DMS114 treated with DMSO at 0.1 percent for 48 hours (cell line): ENCODE measurements around the gene PDE3A.

ENCODE experiments used
- DNase-seq: peaks from one replicate; lab custom pipeline; 2025; ENCODE audit not compliant: unreplicated experiment; lab: John Stamatoyannopoulos, UW

PDE3A gene

DNA sequence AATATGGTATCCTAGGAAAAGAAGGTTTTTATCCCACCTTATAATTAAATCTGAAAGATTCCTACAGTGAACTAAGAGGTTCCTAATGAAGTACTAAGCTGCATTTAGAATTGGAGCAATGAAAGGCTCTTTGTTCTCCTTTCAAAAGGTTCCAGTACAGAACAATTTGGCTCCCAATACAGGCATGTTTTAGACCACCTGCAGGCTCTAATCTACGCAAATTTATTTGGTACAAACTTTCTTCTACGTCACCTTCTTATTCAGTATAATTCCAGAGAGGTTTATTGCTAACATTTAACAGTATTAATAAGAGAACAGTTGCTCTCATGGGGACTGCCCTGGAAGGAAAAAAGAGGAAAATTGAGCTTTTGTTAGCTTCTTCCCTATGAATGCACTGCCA, 289.2 kb downstream of the PDE3A start:
- DNase-seq = no peak

DNA sequence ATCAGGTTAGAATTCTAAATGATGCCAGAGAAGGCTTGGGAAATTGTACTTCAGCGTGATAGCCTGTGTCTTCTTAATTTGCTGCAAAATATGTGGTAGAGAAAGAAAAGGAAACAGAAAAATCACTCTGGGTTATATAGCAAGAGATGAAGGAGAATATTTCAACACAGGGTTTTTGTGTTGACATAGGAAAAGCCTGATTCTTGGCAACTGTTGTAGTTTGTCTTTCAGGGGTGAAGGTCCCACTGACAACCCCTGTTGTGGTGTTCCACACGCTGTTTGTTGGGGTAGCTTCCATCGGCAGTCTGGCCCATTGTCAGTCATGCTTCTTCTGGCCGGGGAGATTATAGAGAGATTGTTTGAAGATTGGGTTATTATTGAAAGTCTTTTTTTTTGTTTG, 313.0 kb downstream of the PDE3A start:
- no peak for DNase-seq

DNA sequence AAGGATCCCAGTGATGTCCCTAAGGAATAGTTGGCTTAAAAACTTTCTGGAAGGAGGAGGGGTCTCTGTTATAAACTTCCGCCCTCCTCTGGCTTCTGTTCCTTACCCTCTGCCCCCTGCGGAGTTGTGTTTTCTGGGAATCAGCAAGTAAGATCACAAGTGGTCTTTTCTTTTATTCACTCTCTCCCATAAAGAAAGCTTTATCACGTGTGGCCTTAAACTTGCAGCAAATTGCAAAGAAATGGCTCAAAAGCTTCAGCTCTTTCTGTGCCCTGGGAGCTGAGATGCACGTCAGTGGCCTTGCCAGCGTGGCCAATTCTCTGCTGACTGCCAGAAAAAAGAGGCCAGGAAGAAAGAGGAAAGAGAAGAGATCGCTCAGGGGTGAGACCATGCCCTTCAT, 326.9 kb downstream of the PDE3A start, which contains the start of gene SLCO1C1:
Gene SLCO1C1 (plus strand): TSS at position 101 of the 400 bp plus-strand sequence. CDS start 4,245 bp downstream, outside the sequence.
- DNase-seq = no peak

DNA sequence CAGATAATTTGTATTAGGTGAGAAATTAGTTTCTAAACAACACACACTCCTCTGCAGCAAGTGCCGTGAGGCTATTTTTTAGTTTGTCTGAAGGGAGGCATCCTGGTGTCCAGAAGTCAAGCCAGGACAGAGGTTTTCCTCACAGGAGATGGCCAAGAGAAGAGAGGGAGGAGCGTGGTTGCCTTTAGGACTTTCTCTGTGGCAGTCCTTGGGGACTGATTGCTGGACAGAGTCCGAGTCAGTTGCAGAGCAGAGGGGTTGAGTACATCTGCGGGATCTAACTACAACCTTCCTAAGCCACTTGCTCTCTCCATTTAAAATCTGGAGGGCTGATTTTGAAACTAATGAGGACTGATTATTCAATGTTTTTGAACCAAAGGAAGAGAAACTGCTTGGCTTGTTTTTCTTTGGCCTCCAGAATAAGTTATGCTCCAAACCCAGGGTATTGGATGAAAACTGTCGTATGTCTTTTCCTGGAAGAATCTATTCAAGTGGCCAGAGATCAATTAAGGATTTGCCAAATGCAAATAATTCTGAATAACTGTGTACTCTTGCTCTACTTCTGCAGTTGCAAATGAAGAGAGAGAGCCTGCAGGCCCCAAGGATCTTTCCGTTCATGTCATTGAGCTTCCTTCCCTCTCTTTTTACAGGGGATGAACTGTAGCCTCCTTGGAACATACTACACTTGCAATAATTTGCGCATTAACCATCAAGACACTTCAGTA, 328.0 kb downstream of the PDE3A start:
- DNase-seq = no peak

DNA sequence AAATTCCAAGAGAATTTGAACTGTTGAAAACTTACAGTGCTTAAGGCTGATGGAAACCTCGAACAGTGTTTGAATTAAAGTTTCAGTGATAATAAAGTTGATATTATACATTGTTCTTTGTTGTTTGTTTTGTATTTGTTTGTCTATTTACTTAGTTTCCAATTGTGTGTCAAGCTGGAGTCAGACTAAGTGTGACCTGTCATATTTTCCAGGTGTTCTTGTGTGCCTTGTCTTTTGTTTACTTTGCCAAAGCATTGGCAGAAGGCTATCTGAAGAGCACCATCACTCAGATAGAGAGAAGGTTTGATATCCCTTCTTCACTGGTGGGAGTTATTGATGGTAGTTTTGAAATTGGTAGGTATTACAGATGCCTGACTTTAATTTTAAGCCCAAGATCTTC, 332.8 kb downstream of the PDE3A start:
- DNase-seq = no peak

DNA sequence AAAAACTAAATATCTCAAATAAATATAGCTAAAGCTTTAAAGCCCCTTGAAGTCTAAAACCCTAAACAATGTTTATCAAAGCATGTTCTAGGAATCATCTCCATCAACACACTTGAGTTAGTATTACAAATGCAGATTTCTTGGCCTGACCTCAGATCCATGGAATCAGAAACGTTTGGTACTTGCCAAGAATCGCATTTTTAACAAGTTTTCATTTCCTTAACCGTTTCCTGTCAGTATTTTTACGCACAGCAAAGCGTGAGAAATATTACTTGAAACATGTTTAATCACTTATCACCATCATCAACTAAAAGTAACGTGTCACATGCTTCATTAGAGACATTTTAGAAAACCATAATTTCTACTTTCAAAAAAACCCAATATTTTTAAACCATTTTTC, 336.5 kb downstream of the PDE3A start:
- no peak for DNase-seq

DNA sequence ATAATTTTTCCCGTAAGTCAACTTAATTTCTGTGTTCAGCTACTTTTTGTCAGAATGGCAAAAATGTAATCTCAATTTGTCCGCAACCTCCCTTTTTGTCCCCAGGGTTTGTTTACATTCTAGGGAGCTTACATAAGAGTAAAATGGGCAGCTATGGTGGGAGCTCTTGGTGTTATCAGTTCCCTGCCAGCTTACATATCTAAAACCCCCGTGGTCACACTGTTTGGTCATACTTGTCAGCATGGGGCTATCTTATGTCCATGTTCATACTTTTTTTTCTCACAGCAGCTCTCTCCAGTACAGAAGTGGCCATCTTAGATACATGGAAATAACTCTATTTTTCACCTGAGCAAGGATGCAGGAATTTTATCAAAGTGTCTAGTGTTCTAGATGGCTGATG, 343.5 kb downstream of the PDE3A start:
- DNase-seq = no peak

DNA sequence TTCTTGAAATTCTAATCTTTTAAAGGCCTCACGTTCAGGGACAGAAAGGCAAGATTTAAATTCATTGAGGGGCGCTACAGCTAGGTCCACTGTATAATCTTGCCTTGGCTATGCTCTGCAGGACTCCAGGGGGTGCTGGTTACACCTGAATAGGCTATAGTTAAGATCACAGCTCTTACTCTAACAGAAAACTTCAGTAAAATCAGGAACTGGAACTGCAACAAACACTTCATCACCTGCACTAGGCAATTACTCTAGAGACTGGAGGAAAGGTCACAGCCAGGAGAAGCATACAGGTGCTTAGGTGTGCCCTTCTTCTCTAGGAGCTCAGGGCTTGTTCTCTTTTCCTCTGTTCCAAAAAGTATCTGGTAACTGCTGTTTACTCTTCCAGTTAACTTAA, 347.7 kb downstream of the PDE3A start:
- DNase-seq = no peak

DNA sequence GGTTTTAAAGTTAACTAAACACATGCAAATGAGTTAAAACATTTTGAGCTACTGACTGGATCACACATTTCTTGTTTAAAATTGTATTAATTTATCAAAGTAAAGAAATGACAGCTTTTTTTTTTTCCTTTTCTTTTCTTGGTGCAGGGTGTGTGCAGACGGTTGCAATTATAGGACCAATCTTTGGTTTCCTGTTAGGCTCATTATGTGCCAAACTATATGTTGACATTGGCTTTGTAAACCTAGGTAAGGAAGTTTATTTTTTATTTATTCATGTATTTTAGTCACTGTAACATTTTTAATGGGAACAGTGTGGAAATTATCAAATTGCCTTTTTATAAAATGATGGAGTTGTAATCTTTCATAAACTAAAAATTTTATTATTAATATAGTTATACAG, 348.6 kb downstream of the PDE3A start:
- DNase-seq = no peak

DNA sequence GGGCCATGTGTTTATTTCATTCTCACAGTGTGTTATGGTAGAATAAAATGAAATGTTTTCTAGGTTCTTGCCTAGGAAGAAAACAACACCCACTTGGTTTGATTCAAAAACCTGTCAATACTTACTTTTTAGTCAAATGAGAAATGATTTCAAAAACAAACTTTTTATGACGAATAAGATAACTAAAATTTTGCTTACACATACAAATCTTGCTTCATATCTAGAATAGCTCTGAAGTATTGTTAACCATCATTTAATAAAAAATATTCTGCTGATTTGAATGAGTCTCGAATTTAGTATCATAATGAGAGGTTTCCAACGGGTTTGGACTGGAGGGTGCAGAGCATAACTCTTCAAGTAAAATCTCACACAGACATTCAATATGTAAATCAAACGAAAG, 350.0 kb downstream of the PDE3A start:
- no peak for DNase-seq

DNA sequence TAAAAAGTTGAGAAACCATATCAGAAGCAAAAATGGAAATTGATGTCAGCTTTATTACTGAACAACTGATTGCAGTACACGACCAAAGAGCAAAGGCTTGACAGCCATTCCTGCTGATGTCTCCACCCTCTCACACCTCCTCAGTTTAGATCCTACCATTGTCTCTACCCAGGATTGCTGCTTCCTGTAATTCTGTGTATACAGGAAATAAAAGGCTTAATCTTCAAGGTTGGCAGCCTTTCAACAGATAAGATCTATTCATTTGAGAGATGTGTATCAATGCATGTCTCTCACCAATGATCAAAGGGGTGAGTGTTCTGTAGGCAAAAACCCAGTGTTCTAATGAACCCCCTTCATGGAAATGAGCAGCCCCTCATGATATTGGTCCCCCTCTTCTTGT, 353.8 kb downstream of the PDE3A start:
- DNase-seq = no peak

DNA sequence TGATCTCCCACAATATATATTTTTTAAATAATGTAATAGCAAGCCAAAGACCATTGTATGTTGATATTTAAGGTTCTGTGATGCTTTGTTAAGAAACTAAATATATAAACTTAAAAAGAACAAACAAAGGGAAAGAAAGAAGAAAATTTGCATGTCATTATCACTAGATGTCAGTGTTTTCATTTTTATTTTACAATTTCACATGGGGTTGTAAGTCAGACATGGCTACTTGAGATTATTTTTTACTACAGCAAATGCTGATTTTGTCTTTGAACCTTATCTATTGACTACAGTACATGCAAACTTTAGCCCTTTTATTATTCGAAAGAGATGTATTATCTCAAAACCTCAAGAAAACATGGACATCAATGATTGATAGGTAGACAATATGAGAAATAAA, 362.9 kb downstream of the PDE3A start:
- no peak for DNase-seq
